NCI-H748 treated with DMSO at 0.1 percent for 48 hours (cell line): Measurements from ENCODE around the gene MZF1.
"Not testable (repeated sequence)": the region's sequence is repeated elsewhere in the genome, so short reads cannot be mapped to it uniquely, and the experiment has no call there.

ENCODE experiments used
- DNase-seq: peaks from one replicate; lab custom pipeline; 2025; lab: John Stamatoyannopoulos, UW

MZF1 gene

DNA sequence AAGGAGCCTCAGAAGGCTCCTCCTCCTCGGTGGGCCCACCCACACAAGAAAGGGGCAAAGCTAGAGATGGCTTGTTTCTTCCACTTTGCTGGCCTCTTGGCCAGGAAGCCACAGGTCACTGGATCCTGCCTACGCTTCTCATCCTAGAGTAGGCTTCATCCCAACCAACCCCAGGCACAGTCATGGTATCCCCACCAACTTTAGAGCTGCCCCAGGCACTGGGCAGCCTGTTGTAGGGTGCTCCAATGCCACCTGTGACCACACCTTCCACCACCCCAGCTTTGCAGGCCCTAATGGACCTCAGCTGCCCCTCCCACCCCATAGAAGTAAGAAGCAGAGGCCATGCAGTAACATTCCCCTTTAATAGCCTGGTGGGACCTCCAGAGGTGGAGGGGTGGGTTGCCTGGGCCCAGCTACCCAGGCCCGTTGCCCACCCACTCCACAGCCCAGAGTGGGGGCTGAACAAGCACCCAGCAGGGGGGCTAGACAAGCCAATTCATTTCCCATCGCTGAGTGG lies 17.7 kb downstream of the MZF1 start:
- DNase-seq, result no peak

DNA sequence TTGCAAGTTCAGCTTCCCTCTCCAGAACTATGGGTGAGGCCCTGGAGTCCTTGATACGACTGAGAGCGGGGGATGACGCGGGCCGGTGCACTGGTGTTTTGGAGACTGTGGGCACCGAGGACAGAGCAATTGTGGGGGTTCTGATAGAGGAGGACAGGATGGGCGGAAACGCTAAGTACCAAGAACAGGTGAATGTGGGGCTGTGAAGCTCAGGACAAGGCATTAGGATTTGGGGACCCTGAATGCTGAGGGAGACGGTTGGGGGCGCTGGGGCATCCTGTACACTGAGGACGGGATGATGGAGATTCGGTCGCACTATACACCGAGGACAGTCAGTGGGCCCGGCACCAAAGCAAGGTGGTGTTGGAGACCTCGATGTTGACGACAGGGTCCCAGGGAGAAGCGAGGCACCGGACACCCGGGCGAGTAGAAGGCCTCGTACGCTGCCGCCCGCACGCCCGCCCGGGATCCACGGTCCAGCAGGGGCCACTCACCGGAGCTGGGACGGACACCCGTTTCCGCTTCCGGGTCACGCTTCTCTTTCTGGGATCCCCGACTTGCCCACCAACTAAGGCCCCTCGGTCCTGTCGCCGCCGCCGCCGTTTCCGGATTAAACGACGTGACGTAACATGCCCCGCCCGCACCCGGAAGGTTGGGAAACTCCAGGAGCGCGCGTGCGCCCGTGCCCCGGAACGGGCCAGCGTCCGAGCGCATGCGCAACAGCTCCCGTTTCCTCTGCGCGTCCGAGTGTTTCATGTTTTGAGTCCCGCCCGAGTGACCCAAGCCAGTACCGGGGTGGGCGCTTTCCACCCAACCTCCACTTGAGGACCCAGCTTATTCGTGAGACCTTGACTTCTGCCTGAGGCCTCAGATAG lies 18.4 kb downstream of the MZF1 start, which contains the start of gene CHMP2A:
Gene CHMP2A, minus strand, starts transcription at position 612 of the 875 bp plus-strand sequence. CDS start 893 bp downstream, outside the sequence.
- no peak for DNase-seq

DNA sequence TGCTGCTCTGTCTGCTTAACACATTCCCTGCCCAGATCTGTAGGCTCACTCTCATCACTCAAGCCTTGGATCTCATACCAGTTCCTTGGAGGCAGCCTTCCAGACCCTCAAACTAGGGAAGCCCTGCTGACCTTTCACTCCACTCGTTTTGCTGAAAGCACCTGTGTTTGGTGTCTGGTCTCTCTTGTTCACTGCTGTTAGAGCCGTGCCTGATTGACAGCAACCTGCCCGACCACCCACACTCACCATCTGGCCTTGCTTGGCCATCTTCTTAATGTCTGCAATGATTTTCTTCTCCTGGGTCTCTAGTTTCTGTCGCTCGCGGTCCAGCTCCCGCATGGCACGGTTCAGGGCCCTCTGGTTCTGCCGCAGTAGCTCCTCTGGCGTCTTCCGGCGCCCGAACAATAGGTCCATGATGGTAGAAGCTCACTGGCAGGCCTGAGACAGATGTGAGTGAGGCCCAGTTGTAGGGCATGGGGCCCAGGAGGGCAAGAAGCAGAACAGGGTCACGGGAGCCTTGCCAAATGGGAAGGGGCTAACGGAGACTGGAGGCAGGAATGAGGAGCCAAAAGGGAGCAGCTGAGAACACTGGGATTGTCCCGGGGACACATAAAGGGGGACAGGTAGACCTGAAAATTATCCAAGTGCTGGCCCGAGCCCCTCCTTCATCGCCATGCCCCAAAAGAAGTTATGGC lies 19.2 kb downstream of the MZF1 start:
- no peak for DNase-seq

DNA sequence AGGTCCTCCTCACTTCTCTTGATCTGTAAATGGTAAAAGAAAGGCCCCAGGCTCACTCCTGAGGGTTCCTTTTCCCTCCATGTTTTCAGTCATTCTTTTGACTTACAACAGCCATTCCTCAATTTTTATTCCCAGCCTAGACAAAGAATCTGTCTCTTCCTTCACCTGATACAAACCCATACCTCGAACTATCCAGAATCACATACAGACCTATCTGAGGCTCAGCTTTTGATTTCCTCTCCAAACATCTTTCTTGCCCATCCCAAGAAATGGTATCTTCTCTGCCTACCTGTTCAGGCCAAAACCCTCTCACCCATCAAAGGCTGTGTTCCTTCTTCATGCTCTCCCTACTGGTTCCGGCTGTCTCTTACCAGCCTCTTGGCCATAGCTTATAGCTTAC lies 20.5 kb downstream of the MZF1 start:
- no peak for DNase-seq

DNA sequence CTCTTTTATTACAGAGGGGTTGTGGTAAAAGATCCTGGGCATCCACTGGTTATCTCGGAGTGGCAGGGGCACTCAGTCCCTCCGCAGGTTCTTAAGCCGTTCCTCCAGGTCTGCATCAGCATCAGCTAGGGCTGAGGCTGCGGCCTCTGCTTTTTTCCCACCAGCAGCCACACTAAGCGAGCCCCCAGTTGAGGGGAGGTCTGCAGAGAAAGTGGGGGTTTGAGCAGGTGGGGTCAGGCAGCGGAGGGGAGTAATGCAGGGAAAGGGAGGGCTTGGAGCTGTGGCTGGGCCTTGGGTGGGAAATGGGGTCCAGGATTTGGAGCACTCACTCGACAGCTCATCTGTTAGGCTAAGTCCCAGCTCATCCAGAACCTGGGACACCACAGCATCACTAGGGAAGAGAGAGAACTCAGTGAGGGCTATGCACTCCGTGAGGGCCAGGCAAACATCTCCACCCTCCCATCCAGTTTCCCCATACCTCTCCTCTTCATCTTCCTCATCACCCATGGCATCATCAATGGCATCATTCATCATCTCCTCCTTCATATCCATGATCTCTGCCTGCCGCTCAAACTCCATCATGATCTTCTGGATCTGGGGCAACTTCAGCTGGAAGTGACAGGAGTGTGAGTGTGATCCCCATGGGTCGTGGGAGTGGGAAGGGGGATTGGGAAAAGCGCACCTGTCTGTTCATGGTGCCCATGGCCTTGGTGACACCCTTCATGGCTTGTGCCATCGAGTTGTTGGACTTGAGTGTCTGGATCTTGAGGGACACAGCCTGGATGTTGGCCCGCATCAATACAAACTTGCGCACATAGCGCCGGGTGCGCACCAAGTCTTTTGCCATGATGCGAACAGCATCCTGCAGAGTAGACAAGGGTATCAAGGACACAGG lies 21.3 kb downstream of the MZF1 start:
- DNase-seq, result no peak

DNA sequence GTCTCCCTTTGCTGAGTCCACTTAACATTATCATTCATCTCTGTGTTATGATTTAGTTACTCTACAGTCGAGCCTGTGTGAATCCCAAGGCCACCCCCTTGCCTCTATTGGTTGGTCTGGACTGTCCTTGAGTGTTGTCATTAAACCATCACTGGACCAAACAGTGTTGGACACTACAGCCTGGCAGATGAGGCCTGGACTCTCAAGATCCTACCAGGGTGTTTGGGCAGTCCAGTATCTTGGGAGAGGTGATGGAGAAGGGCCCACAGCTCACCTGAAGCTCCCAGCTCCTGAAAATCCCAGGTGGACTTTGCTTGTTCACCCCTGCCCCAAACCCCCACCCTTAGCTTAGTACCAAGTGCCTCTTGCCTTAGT lies 22.0 kb downstream of the MZF1 start:
- no peak for DNase-seq

DNA sequence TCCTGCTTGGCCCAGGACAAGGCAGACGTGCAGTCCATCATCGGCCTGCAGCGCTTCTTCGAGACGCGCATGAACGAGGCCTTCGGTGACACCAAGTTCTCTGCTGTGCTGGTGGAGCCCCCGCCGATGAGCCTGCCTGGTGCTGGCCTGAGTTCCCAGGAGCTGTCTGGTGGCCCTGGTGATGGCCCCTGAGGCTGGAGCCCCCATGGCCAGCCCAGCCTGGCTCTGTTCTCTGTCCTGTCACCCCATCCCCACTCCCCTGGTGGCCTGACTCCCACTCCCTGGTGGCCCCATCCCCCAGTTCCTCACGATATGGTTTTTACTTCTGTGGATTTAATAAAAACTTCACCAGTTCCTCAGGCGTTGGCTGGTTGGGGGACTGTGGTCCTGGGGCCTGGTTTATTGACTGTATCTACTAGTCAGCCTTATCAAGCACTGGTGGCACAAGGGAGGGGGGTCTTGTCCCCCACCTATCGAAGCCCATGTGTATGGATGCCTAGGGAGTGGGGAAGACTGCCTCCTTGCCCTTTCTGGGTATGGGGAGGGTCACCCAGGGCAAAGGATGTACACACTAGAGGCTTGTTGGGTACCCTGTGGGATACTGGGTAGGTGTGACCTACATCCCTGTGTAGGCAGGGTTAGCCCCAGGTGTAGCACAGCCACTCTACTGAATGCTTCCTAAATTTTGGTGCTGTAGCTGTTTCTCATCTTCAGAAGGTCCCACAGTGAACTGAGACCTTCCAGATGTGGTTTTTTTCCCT lies 22.6 kb downstream of the MZF1 start:
- no peak for DNase-seq

DNA sequence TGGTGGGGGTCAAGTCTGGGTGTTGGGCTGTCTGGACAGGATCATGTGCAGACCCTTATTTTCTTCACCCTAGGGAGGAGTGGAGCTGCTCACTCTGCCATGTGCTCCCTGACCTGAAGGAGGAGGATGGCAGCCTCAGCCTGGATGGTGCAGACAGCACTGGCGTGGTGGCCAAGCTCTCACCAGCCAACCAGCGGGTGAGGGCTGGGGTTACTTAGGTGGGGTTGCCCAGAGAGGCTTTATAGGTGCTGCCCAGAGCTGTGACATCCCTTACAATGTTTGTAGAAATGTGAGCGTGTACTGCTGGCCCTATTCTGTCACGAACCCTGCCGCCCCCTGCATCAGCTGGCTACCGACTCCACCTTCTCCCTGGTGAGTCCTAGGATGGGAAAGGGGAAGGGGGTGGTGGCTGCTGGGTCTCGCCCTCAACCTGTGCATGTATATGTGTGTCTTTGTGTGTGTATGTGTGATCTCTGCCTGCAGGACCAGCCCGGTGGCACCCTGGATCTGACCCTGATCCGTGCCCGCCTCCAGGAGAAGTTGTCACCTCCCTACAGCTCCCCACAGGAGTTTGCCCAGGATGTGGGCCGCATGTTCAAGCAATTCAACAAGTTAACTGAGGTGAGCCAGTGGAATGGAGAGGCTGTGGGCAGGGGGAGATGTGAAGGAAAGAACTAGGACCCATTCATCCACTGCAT lies 23.3 kb downstream of the MZF1 start:
- no peak for DNase-seq

DNA sequence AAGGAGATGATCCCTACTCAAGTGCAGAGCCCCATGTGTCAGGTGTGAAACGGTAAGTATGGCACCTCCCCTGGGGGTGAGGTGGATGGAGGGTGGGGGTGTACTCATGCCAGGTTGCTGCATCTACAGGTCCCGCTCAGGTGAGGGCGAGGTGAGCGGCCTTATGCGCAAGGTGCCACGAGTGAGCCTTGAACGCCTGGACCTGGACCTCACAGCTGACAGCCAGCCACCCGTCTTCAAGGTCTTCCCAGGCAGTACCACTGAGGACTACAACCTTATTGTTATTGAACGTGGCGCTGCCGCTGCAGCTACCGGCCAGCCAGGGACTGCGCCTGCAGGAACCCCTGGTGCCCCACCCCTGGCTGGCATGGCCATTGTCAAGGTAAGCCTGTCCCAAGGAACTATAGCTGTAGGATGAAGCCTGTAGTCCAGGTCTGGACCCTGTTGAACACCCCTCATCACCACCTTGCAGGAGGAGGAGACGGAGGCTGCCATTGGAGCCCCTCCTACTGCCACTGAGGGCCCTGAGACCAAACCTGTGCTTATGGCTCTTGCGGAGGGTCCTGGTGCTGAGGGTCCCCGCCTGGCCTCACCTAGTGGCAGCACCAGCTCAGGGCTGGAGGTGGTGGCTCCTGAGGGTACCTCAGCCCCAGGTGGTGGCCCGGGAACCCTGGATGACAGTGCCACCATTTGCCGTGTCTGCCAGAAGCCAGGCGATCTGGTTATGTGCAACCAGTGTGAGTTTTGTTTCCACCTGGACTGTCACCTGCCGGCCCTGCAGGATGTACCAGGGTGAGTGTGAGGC lies 24.1 kb downstream of the MZF1 start:
- DNase-seq, result no peak

DNA sequence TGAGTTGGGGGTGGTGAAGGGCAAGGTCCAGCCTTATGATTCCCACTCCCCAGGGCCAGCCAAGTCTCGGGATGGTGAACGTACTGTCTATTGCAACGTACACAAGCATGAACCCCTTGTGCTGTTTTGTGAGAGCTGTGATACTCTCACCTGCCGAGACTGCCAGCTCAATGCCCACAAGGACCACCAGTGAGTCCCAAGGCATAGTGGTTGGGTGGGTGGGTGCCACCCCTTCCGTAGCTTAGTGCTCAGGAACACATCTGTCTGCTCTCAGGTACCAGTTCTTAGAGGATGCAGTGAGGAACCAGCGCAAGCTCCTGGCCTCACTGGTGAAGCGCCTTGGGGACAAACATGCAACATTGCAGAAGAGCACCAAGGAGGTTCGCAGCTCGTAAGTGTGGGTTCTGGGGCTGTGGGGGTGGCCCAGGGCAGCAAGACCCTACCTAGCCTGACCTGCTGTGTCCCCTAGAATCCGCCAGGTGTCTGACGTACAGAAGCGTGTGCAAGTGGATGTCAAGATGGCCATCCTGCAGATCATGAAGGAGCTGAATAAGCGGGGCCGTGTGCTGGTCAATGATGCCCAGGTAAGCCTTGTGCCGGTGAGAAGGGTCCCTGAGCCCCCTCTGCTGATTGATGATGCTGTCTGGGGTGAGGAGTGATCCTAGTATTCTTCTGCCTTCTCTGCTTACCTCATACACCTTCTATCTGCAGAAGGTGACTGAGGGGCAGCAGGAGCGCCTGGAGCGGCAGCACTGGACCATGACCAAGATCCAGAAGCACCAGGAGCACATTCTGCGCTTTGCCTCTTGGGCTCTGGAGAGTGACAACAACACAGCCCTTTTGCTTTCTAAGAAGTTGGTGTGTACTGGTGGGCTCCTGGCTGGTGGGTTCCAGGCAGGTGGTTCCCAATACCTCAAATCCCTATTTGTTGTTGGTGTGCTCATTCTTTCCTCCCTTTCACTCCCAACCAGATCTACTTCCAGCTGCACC lies 25.5 kb downstream of the MZF1 start:
- DNase-seq, result no peak

DNA sequence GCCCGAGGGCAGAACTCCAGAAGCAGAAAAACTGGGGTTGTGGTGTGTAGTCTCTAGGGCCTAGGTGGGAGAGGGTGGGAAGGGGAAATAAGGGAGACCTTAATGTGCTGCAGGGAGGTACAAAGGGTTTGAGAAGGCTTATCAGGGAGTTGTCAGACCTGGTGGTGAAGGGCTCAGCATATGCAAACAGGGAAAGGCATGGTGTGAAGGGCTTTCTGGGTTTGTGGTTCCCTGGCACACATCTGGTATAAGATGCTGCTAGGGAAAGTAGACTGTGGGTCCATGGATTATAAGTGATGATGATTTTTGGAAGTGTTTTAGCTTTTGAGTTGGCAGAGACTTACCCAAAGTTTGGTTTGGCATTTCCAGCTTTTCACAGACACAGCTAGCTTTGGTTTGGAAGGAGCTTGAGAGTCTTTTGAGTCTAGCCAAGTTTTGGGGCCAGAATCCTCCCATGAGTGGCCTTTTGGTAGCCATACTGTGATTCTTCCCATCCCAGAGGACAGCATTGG lies 27.1 kb downstream of the MZF1 start:
- DNase-seq, result no peak

DNA sequence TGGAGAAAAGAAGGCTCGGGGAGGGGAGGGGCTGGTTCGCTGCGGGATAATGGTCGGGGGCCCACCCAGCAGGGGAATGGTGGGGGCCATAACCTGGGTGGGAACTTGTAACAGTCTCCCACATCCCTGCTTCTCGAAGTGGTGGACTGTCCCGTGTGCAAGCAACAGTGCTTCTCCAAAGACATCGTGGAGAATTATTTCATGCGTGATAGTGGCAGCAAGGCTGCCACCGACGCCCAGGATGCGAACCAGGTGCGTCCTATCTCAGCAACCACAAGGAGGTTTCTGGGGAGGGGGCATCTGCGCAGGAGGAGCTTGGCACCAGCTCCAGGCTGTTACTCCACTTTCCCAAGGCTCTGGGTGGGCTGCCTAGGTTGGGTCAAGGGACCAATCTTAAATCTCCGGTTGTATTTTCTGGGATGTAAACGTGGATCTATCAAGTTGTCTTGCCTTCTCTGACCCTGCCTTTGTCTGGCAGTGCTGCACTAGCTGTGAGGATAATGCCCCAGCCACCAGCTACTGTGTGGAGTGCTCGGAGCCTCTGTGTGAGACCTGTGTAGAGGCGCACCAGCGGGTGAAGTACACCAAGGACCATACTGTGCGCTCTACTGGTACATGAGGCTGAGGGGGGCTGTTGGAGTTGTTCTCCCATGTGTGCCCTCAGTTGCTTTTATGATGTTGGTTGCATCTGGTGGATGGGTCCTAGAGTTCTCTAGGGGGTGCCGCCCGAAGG lies 27.7 kb downstream of the MZF1 start:
- DNase-seq, result no peak

DNA sequence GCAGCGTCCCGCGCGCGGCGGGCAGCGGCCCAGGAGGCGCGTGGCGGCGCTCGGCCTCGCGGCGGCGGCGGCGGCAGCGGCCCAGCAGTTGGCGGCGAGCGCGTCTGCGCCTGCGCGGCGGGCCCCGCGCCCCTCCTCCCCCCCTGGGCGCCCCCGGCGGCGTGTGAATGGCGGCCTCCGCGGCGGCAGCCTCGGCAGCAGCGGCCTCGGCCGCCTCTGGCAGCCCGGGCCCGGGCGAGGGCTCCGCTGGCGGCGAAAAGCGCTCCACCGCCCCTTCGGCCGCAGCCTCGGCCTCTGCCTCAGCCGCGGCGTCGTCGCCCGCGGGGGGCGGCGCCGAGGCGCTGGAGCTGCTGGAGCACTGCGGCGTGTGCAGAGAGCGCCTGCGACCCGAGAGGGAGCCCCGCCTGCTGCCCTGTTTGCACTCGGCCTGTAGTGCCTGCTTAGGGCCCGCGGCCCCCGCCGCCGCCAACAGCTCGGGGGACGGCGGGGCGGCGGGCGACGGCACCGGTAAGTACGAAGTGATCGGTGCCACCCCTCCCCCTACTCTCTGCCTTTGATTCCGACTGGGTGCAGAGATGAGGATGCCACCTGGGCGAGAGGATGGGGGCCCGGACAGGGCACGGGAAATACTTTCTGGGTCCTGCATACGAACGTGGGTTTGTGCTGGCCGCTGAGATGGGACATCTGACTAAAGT lies 28.4 kb downstream of the MZF1 start:
- no peak for DNase-seq

DNA sequence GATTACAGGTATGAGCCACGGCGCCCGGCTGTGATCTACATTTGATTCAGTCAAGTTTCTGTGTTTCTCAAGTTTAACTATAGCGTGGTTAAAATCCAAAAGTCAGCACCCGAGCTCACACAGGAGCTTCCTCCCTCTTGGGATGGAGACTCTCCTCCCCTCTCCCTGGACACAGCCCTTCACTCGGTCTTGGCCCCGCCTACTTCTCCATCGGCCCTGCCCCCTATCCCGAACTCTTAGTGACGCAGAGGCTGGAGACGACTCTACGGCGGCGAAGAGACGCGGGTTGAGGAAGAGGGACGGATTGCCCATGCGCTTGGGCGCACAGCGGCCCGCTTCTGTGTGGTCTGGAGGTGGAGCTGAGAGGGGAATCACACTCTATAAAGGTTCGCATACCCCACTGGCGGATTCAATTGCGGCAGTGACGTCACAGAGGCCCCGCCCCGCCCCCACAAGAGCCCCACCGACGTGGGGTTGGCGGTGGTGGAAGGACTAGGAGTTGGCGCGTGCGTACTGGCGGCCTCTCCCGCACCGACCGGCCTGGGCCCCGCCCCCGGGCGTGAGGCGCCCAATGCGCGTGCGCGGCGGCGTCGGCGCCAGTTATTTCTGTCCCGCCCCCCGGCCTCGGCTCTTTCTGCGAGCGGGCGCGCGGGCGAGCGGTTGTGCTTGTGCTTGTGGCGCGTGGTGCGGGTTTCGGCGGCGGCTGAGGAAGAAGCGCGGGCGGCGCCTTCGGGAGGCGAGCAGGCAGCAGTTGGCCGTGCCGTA lies 29.1 kb downstream of the MZF1 start, which contains the start of gene TRIM28:
Gene TRIM28, plus strand, starts transcription at position 239 of the 765 bp plus-strand sequence. CDS start 694 bp downstream, outside the sequence.
- DNase-seq, result no peak

DNA sequence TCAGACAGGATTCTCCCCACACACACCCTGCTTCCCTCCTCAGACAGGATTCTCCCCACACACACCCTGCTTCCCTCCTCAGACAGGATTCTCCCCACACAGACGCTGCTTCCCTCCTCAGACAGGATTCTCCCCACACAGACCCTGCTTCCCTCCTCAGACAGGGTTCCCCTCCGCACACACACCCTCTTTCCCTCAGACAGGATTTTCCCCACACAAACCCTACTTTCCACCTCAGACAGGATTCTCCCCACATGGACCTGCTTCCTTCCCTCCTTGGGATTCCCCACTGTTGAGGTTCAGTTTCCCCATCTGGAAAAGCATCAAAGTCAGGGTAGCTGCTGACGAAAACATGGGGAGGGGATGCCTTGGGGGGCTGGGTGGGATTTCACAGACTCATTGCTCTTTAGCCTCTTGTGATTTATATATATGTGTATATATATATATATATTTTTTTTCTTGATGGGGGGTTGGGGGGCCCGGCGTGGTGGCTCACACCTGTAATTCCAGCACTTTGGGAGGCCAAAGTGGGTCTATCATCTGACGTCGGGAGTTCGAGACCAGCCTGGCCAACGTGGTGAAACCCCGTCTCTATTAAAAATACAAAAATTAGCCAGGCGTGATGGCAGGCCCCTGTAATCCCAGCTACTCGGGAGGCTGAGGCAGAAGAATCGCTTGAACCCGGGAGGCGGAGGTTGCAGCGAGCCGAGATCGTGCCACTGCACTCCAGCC lies 30.3 kb downstream of the MZF1 start:
- DNase-seq, result not testable (repeated sequence)
